HK-2 (cell line): ENCODE results near the gene NOXRED1.

Source experiments
- DNase-seq: peaks from one replicate; pipeline ENCODE4 v3.0.0-alpha.2; 2018; ENCODE audit not compliant: unreplicated experiment

Gene NOXRED1

GRCh38 chr14:77409131-77409533 lies 14.2 kb downstream of the NOXRED1 start:
- peak; percentile 2 for DNase-seq

- DNase-seq, result no peak
Measured at GRCh38 chr14:77407158-77407557, 16.2 kb downstream of the NOXRED1 start.

- DNase-seq, result no peak
Measured at GRCh38 chr14:77406718-77407117, 16.6 kb downstream of the NOXRED1 start.

- DNase-seq, result no peak
Measured at GRCh38 chr14:77406086-77406485, 17.2 kb downstream of the NOXRED1 start.

- DNase-seq, result no peak
Measured at GRCh38 chr14:77403768-77404167, 19.6 kb downstream of the NOXRED1 start.

- DNase-seq, result no peak
Measured at GRCh38 chr14:77400216-77400615, 23.1 kb downstream of the NOXRED1 start.

GRCh38 chr14:77390188-77390587 lies 33.1 kb downstream of the NOXRED1 start:
- no peak for DNase-seq

- no peak for DNase-seq
Measured at GRCh38 chr14:77378701-77379100, 44.6 kb downstream of the NOXRED1 start.

GRCh38 chr14:77377502-77377844 lies 45.9 kb downstream of the NOXRED1 start:
- DNase-seq, result no peak

GRCh38 chr14:77376771-77377501 lies 46.4 kb downstream of the NOXRED1 start, which contains the start of the genes SAMD15 and TMED8:
Gene SAMD15, plus strand, starts transcription at chr14:77377379. Its CDS starts 40 bp downstream, at chr14:77377419.
Gene TMED8, minus strand, starts transcription at chr14:77377094. Its CDS starts 41 bp downstream, at chr14:77377053.
- peak; percentile 86 for DNase-seq

- DNase-seq, result no peak
Measured at GRCh38 chr14:77375973-77376770, 47.2 kb downstream of the NOXRED1 start.

GRCh38 chr14:77375164-77375950 lies 48.0 kb downstream of the NOXRED1 start:
- no peak for DNase-seq

- DNase-seq, result no peak
Measured at GRCh38 chr14:77372304-77372841, 51.0 kb downstream of the NOXRED1 start.

- DNase-seq, result no peak
Measured at GRCh38 chr14:77369285-77369684, 54.0 kb downstream of the NOXRED1 start.

GRCh38 chr14:77364146-77364545 lies 59.2 kb downstream of the NOXRED1 start:
- no peak for DNase-seq

GRCh38 chr14:77359626-77360025 lies 63.7 kb downstream of the NOXRED1 start:
- DNase-seq, result no peak

- DNase-seq, result no peak
Measured at GRCh38 chr14:77356899-77357298, 66.4 kb downstream of the NOXRED1 start.

GRCh38 chr14:77355811-77356210 lies 67.5 kb downstream of the NOXRED1 start:
- DNase-seq, result no peak

- DNase-seq, result no peak
Measured at GRCh38 chr14:77353469-77354141, 69.7 kb downstream of the NOXRED1 start.

GRCh38 chr14:77347751-77348150 lies 75.6 kb downstream of the NOXRED1 start:
- DNase-seq, result no peak

- DNase-seq, result no peak
Measured at GRCh38 chr14:77346495-77346894, 76.8 kb downstream of the NOXRED1 start.
